Liver (tissue), 9 donors: Measurements from ENCODE around the gene NISCH. TPM values are rescaled to one million over a fixed set of nuclear protein-coding genes. Genes with fewer than 3 reads are reported as not detected.
A peak's percentile ranks its signal among the peaks of the same experiment; 100 is the strongest.

Source experiments
- DNase-seq: peaks from one replicate; pipeline ENCODE4 v3.0.0-alpha.2; 2017; ENCODE audit warnings: low spot score
- H3K27ac ChIP-seq, 2 donors: one replicate each; pipeline ENCODE4 v1.7.0; 2013; ENCODE audit warnings: inconsistent platforms in 2 of 2, low read length in 2 of 2, control low read depth in 1 of 2, low read depth in 1 of 2, mild to moderate bottlenecking in 1 of 2
- H3K27me3 ChIP-seq, 4 donors: one replicate each; pipeline versions ENCODE4 v1.6.1 to v1.7.0; 2013; ENCODE audit warnings: low read length in 3 of 4, inconsistent platforms in 1 of 4, mild to moderate bottlenecking in 1 of 4, moderate library complexity in 1 of 4; ENCODE audit not compliant: control insufficient read depth in 4 of 4, insufficient read depth in 4 of 4
- H3K36me3 ChIP-seq, 4 donors: one replicate each; pipeline versions ENCODE4 v1.6.1 to v1.7.0; 2013; ENCODE audit warnings: low read length in 3 of 4, mild to moderate bottlenecking in 3 of 4, low read depth in 1 of 4, moderate library complexity in 1 of 4; ENCODE audit not compliant: control insufficient read depth in 4 of 4, insufficient read depth in 3 of 4
- H3K4me1 ChIP-seq, 4 donors: one replicate each; pipeline versions ENCODE4 v1.6.1 to v1.7.0; 2013; ENCODE audit warnings: low read length in 3 of 4, mild to moderate bottlenecking in 3 of 4, moderate library complexity in 1 of 4; ENCODE audit not compliant: control insufficient read depth in 4 of 4, insufficient read depth in 4 of 4
- H3K4me3 ChIP-seq, 3 donors: one replicate each; pipeline versions ENCODE4 v1.6.1 to v1.7.0; 2013; ENCODE audit warnings: low read length in 3 of 3, control low read depth in 1 of 3, low read depth in 1 of 3, mild to moderate bottlenecking in 1 of 3
- H3K9ac ChIP-seq, 2 donors: one replicate each; pipeline ENCODE4 v1.7.0; 2013; ENCODE audit warnings: low read length in 2 of 2, mild to moderate bottlenecking in 2 of 2, moderate library complexity in 2 of 2, control low read depth in 1 of 2, low read depth in 1 of 2
- H3K9me3 ChIP-seq, 4 donors: one replicate each; pipeline versions ENCODE4 v1.6.1 to v1.7.0; 2013; ENCODE audit warnings: low read length in 3 of 4; ENCODE audit not compliant: control insufficient read depth in 4 of 4
- ATF3 ChIP-seq: IDR thresholded peaks from 2 replicates; pipeline ENCODE4 v1.6.1; 2016; ENCODE audit warnings: antibody characterized with exemption
- CTCF ChIP-seq: fragments of 150-350 bp; IDR thresholded peaks from 2 replicates; pipeline ENCODE4 v1.5.1; 2017; ENCODE audit warnings: improper control_type of control experiment, low read depth, low read length; ENCODE audit not compliant: missing input control
- EGR1 ChIP-seq, 2 donors: IDR thresholded peaks; 2 replicates each; pipeline ENCODE4 v1.6.1; 2016 to 2018; ENCODE audit warnings: antibody characterized with exemption in 2 of 2, low read depth in 2 of 2
- FOXA1 ChIP-seq: IDR thresholded peaks from 2 replicates; pipeline ENCODE4 v1.6.1; 2016; ENCODE audit warnings: antibody characterized with exemption
- FOXA2 ChIP-seq: IDR thresholded peaks from 2 replicates; pipeline ENCODE4 v1.6.1; 2016; ENCODE audit warnings: antibody characterized with exemption
- GABPA ChIP-seq, 2 donors: IDR thresholded peaks in 1 of 2; conservative IDR thresholded peaks in 1 of 2; 2 replicates each; pipeline ENCODE4 v1.6.1; 2016; ENCODE audit warnings: antibody characterized with exemption in 2 of 2, mild to moderate bottlenecking in 1 of 2, moderate library complexity in 1 of 2
- HNF4A ChIP-seq, 2 donors: conservative IDR thresholded peaks; 2 replicates each; pipeline ENCODE4 v1.6.1; 2016; ENCODE audit warnings: antibody characterized with exemption in 2 of 2, mild to moderate bottlenecking in 2 of 2
- MAX ChIP-seq: IDR thresholded peaks from 2 replicates; pipeline ENCODE4 v1.6.1; 2016; ENCODE audit warnings: antibody characterized with exemption
- RAD21 ChIP-seq, 2 donors: IDR thresholded peaks; 2 replicates each; pipeline ENCODE4 v1.6.1; 2016; ENCODE audit warnings: antibody characterized with exemption in 2 of 2, mild to moderate bottlenecking in 2 of 2
- REST ChIP-seq: IDR thresholded peaks from 2 replicates; pipeline ENCODE4 v1.6.1; 2016; ENCODE audit warnings: antibody characterized with exemption, mild to moderate bottlenecking
- RXRA ChIP-seq, 2 donors: IDR thresholded peaks; 2 replicates each; pipeline ENCODE4 v1.6.1; 2017 to 2018; ENCODE audit warnings: antibody characterized with exemption in 2 of 2, mild to moderate bottlenecking in 1 of 2
- SP1 ChIP-seq: IDR thresholded peaks from 2 replicates; pipeline ENCODE4 v1.6.1; 2018; ENCODE audit warnings: antibody characterized with exemption, mild to moderate bottlenecking
- TAF1 ChIP-seq: conservative IDR thresholded peaks from 2 replicates; pipeline ENCODE4 v1.6.1; 2016; ENCODE audit warnings: antibody characterized with exemption, mild to moderate bottlenecking
- YY1 ChIP-seq: IDR thresholded peaks from 2 replicates; pipeline ENCODE4 v1.6.1; 2016; ENCODE audit warnings: antibody characterized with exemption, mild to moderate bottlenecking
- ZBTB33 ChIP-seq: IDR thresholded peaks from 2 replicates; pipeline ENCODE4 v1.6.1; 2016; ENCODE audit warnings: antibody characterized with exemption
- WGBS: extraction: QIAGEN DNeasy Blood & Tissue Kit; methylation state at CpG from one replicate; pipeline ENCODE4 v1.1.7; 2013; 5-methylcytosine and 5-hydroxymethylcytosine counted together
- polyA plus RNA-seq, 2 donors: library from polyadenylated mRNA; stranded (reverse) in 1 of 2; unstranded in 1 of 2; fragments of 200-250 nt in 1 of 2; fragments of >200 nt in 1 of 2; fragmentation: Nextera tagmentation in 1 of 2; extraction: Ambion mirVana in 1 of 2; gene quantifications; one replicate each; pipeline versions ENCODE4 v1.2.1 to v1.2.3, GENCODE V29; 2013 to 2015
- total RNA-seq, 2 donors: library from RNA; depleted of rRNA; stranded (reverse); fragments of >200 nt; gene quantifications; one replicate each; pipeline ENCODE4 v1.2.3, GENCODE V29; 2014
- donor health status: healthy.
- donor health status: healthy.
- donor health status: healthy.
- donor health status: healthy.
- donor health status: healthy.

NISCH gene
- total and polyA plus RNA-seq, 4 donors, result 10.8 to 39.8 (median 17.6) TPM

GRCh38 chr3:52537165-52537620, 81.8 kb downstream of the NISCH start:
- no peak for DNase-seq
- Histone ChIP-seq H3K27ac (peak overlapping the region; percentile 89), H3K4me1 (peaks cover 9 to 37% (median 25%) of the 10 kb centered on the region in 4 donors), H3K27me3 (no peaks in the 10 kb centered on the region), H3K9ac (peak overlapping the region; percentile 46 to 69), H3K4me3 (peak overlapping the region; percentile 58 to 89 (median 65)), H3K36me3 (peaks cover 2 to 6% (median 5%) of the 10 kb centered on the region in 4 donors), H3K9me3 (no peaks in the 10 kb centered on the region)
- no peak for TF ChIP-seq ZBTB33
- no peak for TF ChIP-seq REST
- TF ChIP-seq RXRA (IDR thresholded peaks at IDR 0.05), result peak in 1 of 2 donors; percentile 18
- TF ChIP-seq SP1, result peak; percentile 14
- no peak for TF ChIP-seq MAX
- no peak for TF ChIP-seq EGR1 (IDR thresholded peaks at IDR 0.05; ENCODE audit: low read depth in 2 of 2)
- TF ChIP-seq ATF3, result no peak
- TF ChIP-seq TAF1, result no peak
- no peak for TF ChIP-seq FOXA2
- TF ChIP-seq RAD21 (IDR thresholded peaks at IDR 0.05), result peak; percentile 33 to 37
- TF ChIP-seq HNF4A (conservative IDR thresholded peaks at IDR 0.05), result peak; percentile 58 to 69
- TF ChIP-seq CTCF, result peak; percentile 10
- no peak for TF ChIP-seq YY1
- 5% methylated on average over 6 of the region's 6 CpGs for WGBS

GRCh38 chr3:52537726-52538421, 82.5 kb downstream of the NISCH start:
- no peak overlapping the region for H3K9ac ChIP-seq
- 78% methylated on average over 7 of the region's 7 CpGs for WGBS
- H3K4me1 ChIP-seq, result peaks cover 9 to 37% (median 25%) of the 10 kb centered on the region in 4 donors
- H3K36me3 ChIP-seq, result peaks cover 2 to 6% (median 5%) of the 10 kb centered on the region in 4 donors
- peak overlapping the region in 1 of 2 donors; percentile 89 for H3K27ac ChIP-seq
- H3K9me3 ChIP-seq, result no peaks in the 10 kb centered on the region
- TF ChIP-seq FOXA2, result no peak
- no peak for TF ChIP-seq EGR1 (IDR thresholded peaks at IDR 0.05; ENCODE audit: low read depth in 2 of 2)
- no peak for TF ChIP-seq FOXA1
- no peak for TF ChIP-seq GABPA (IDR thresholded peaks at IDR 0.05 in 1 of 2, conservative IDR thresholded peaks at IDR 0.05 in 1 of 2)
- TF ChIP-seq ATF3, result no peak
- TF ChIP-seq ZBTB33, result no peak
- no peaks in the 10 kb centered on the region for H3K27me3 ChIP-seq
- H3K4me3 ChIP-seq, result peak overlapping the region; percentile 58 to 89 (median 65)
- DNase-seq, result peak; percentile 33
